Smooth muscle cell (in vitro differentiated cells): ENCODE measurements around the gene POC1B. TPM values are rescaled to one million over a fixed set of nuclear protein-coding genes. Genes with fewer than 3 reads are reported as not detected.

Source experiments
- DNase-seq: peaks from one replicate; lab custom pipeline; 2025; ENCODE audit not compliant: unreplicated experiment; lab: John Stamatoyannopoulos, UW
- H2AFZ ChIP-seq: fragments of 200-600 bp; sonication (generic); 2 replicates; pipeline ENCODE4 v1.6.0; 2016; ENCODE audit warnings: antibody characterized with exemption, low read depth, mild to moderate bottlenecking
- H3F3A ChIP-seq: fragments of 200-600 bp; sonication (generic); 2 replicates; pipeline ENCODE4 v1.6.0; 2017; ENCODE audit warnings: antibody characterized with exemption, low read depth
- H3K27ac ChIP-seq: fragments of 200-600 bp; sonication (generic); 2 replicates; pipeline ENCODE4 v1.5.1; 2016; ENCODE audit warnings: low read depth, mild to moderate bottlenecking
- H3K27me3 ChIP-seq: fragments of 200-600 bp; sonication (generic); 2 replicates; pipeline ENCODE4 v1.6.1; 2016; ENCODE audit warnings: low read depth, mild to moderate bottlenecking
- H3K36me3 ChIP-seq: fragments of 200-600 bp; sonication (generic); 2 replicates; pipeline ENCODE4 v1.5.1; 2016; ENCODE audit warnings: low read depth
- H3K4me1 ChIP-seq: fragments of 200-600 bp; sonication (generic); 2 replicates; pipeline ENCODE4 v1.5.1; 2016; ENCODE audit warnings: low read depth
- H3K4me2 ChIP-seq: fragments of 200-600 bp; sonication (generic); 2 replicates; pipeline ENCODE4 v1.6.0; 2016; ENCODE audit warnings: mild to moderate bottlenecking
- H3K4me3 ChIP-seq: fragments of 200-600 bp; sonication (generic); 2 replicates; pipeline ENCODE4 v1.5.1; 2016; ENCODE audit warnings: mild to moderate bottlenecking
- H3K79me2 ChIP-seq: fragments of 200-600 bp; sonication (generic); 2 replicates; pipeline ENCODE4 v1.6.0; 2016; ENCODE audit warnings: low read depth, mild to moderate bottlenecking
- H3K9ac ChIP-seq: fragments of 200-600 bp; sonication (generic); 2 replicates; pipeline ENCODE4 v1.6.0; 2016; ENCODE audit warnings: low read depth
- H3K9me3 ChIP-seq: fragments of 200-600 bp; sonication (generic); replicated peaks from 2 replicates; pipeline ENCODE4 v1.5.1; 2016; ENCODE audit warnings: low read depth
- H4K20me1 ChIP-seq: fragments of 200-600 bp; sonication (generic); 2 replicates; pipeline ENCODE4 v1.6.0; 2016; ENCODE audit warnings: low read depth
- CTCF ChIP-seq: fragments of 200-600 bp; sonication (generic); IDR thresholded peaks from 2 replicates; pipeline ENCODE4 v1.5.1; 2017; ENCODE audit warnings: borderline replicate concordance, mild to moderate bottlenecking, antibody characterized with exemption; ENCODE audit not compliant: insufficient read depth, poor library complexity, severe bottlenecking
- WGBS: methylation state at CpG from one replicate; pipeline ENCODE4 v1.1.7; 2016; ENCODE audit warnings: low lambda C conversion rate; 5-methylcytosine and 5-hydroxymethylcytosine counted together
- polyA plus RNA-seq: library from polyadenylated mRNA; unstranded; fragments of >200 nt; fragmentation: Nextera tagmentation; extraction: Ambion mirVana; gene quantifications from 2 replicates; pipeline ENCODE4 v1.2.1, GENCODE V29; 2016
- total RNA-seq: library from RNA; depleted of rRNA; stranded (reverse); fragments of >200 nt; gene quantifications from 2 replicates; pipeline ENCODE4 v1.2.3, GENCODE V29; 2014

The POC1B gene
- total RNA-seq, result 13.3 and 21.6 TPM in 2 replicates
- 9.1 and 11.7 TPM in 2 replicates for polyA plus RNA-seq

GRCh38 chr12:89525824-89526770, at the start of gene POC1B:
Gene POC1B, minus strand, starts transcription at chr12:89526047. Its CDS starts 152 bp downstream, at chr12:89525895.
- Histone ChIP-seq H3K27me3 (no peaks in the 10 kb centered on the region), H3K9ac (peak within 1 kb of the TSS; percentile 58), H4K20me1 (peaks cover 12% of the 10 kb centered on the region), H3K27ac (peak within 1 kb of the TSS; percentile 28), H3K4me1 (peaks cover 11% of the 10 kb centered on the region), H3K9me3 (no peaks in the 10 kb centered on the region), H3K4me3 (peak within 1 kb of the TSS; percentile 91), H2AFZ (peak within 1 kb of the TSS; percentile 99), H3K4me2 (peak within 1 kb of the TSS; percentile 90), H3K36me3 (no peaks in the 10 kb centered on the region), H3K79me2 (peaks cover 30% of the 10 kb centered on the region), H3F3A (peaks cover 4% of the 10 kb centered on the region)
- DNase-seq, result peak; percentile 33
- TF ChIP-seq CTCF, result no peak
- WGBS, result 2% methylated on average over 36 of the region's 39 CpGs

- H3K9me3 ChIP-seq, result no peaks in the 10 kb centered on the region
- no peaks in the 10 kb centered on the region for H4K20me1 ChIP-seq
- TF ChIP-seq CTCF, result no peak
- no peak for DNase-seq
- no peak overlapping the region for H3K9ac ChIP-seq
- no peak overlapping the region for H2AFZ ChIP-seq
- WGBS, result 34% methylated on average over 1 of the region's 1 CpG
- no peaks in the 10 kb centered on the region for H3F3A ChIP-seq
- peak overlapping the region; percentile 46 for H3K4me2 ChIP-seq
- no peaks in the 10 kb centered on the region for H3K79me2 ChIP-seq
- H3K27me3 ChIP-seq, result no peaks in the 10 kb centered on the region
- no peaks in the 10 kb centered on the region for H3K36me3 ChIP-seq
- H3K4me3 ChIP-seq, result no peak overlapping the region
- H3K27ac ChIP-seq, result peak overlapping the region; percentile 56
- peaks cover 16% of the 10 kb centered on the region for H3K4me1 ChIP-seq
Observed at GRCh38 chr12:89575374-89575773, 49.5 kb upstream of the POC1B start.

GRCh38 chr12:89574736-89575208, 48.9 kb upstream of the POC1B start:
- H3K27ac ChIP-seq, result peak overlapping the region; percentile 56
- DNase-seq, result no peak
- WGBS, result 27% methylated on average over 2 of the region's 2 CpGs
- no peaks in the 10 kb centered on the region for H3F3A ChIP-seq
- H2AFZ ChIP-seq, result no peak overlapping the region
- no peak overlapping the region for H3K4me3 ChIP-seq
- no peaks in the 10 kb centered on the region for H3K9me3 ChIP-seq
- no peaks in the 10 kb centered on the region for H3K27me3 ChIP-seq
- no peaks in the 10 kb centered on the region for H3K36me3 ChIP-seq
- H3K79me2 ChIP-seq, result no peaks in the 10 kb centered on the region
- no peaks in the 10 kb centered on the region for H4K20me1 ChIP-seq
- no peak for TF ChIP-seq CTCF
- peaks cover 16% of the 10 kb centered on the region for H3K4me1 ChIP-seq
- no peak overlapping the region for H3K9ac ChIP-seq
- H3K4me2 ChIP-seq, result peak overlapping the region; percentile 46
